ENCODE measurements around the gene ANKS1B.

DNA sequence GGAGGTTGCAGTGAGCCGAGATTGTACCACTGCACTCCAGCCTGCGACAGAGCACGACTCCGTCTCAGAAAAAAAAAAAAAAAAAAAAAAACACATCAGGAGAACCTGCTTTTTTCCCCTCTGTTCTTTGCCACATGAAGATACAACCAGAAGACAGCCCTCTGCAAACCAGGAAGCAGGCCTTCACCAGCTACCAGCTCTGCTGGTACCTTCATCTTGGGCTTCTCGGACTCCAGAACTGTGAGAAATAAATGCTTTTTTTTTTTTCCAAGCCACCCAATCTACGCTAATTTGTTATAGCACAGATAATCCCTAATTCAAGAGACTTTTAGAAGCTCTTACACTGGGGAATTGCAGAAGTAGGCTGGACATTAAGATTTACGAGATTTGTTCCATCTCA, 216.0 kb downstream of the ANKS1B start:
- TF ChIP-seq, protein P1, sequence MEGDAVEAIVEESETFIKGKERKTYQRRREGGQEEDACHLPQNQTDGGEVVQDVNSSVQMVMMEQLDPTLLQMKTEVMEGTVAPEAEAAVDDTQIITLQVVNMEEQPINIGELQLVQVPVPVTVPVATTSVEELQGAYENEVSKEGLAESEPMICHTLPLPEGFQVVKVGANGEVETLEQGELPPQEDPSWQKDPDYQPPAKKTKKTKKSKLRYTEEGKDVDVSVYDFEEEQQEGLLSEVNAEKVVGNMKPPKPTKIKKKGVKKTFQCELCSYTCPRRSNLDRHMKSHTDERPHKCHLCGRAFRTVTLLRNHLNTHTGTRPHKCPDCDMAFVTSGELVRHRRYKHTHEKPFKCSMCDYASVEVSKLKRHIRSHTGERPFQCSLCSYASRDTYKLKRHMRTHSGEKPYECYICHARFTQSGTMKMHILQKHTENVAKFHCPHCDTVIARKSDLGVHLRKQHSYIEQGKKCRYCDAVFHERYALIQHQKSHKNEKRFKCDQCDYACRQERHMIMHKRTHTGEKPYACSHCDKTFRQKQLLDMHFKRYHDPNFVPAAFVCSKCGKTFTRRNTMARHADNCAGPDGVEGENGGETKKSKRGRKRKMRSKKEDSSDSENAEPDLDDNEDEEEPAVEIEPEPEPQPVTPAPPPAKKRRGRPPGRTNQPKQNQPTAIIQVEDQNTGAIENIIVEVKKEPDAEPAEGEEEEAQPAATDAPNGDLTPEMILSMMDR (IDR thresholded peaks at IDR 0.05) = no peak
- TF ChIP-seq, protein P2, sequence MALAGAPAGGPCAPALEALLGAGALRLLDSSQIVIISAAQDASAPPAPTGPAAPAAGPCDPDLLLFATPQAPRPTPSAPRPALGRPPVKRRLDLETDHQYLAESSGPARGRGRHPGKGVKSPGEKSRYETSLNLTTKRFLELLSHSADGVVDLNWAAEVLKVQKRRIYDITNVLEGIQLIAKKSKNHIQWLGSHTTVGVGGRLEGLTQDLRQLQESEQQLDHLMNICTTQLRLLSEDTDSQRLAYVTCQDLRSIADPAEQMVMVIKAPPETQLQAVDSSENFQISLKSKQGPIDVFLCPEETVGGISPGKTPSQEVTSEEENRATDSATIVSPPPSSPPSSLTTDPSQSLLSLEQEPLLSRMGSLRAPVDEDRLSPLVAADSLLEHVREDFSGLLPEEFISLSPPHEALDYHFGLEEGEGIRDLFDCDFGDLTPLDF (CRISPR knock-in tag; IDR thresholded peaks at IDR 0.05) = no peak
- TF ChIP-seq ESRRA (CRISPR knock-in tag; IDR thresholded peaks at IDR 0.05; ENCODE audit: borderline replicate concordance) = no peak
- TF ChIP-seq, protein P3, sequence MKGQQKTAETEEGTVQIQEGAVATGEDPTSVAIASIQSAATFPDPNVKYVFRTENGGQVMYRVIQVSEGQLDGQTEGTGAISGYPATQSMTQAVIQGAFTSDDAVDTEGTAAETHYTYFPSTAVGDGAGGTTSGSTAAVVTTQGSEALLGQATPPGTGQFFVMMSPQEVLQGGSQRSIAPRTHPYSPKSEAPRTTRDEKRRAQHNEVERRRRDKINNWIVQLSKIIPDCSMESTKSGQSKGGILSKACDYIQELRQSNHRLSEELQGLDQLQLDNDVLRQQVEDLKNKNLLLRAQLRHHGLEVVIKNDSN (CRISPR knock-in tag; IDR thresholded peaks at IDR 0.05) = no peak
